Thymus (tissue), 11 donors: Measurements from ENCODE around the gene OR2T27. TPM values are rescaled to one million over a fixed set of nuclear protein-coding genes. Genes with fewer than 3 reads are reported as not detected.

Source experiments
- DNase-seq, 9 donors: peaks; one replicate each; pipeline ENCODE4 v3.0.0-alpha.2; 2013; ENCODE audit warnings: low spot score in 9 of 9, low read depth in 6 of 9, missing footprints in 1 of 9
- H3K27ac ChIP-seq, 2 donors: one replicate each; pipeline ENCODE4 v1.5.1; 2013; ENCODE audit warnings: control low read depth in 1 of 2, low read depth in 1 of 2, low read length in 1 of 2, mild to moderate bottlenecking in 1 of 2, moderate library complexity in 1 of 2
- H3K27me3 ChIP-seq, 2 donors: one replicate each; pipeline ENCODE4 v1.5.1; 2013; ENCODE audit warnings: low read length in 1 of 2; ENCODE audit not compliant: control insufficient read depth in 2 of 2, insufficient read depth in 1 of 2
- H3K36me3 ChIP-seq, 2 donors: one replicate each; pipeline ENCODE4 v1.5.1; 2013; ENCODE audit warnings: low read length in 1 of 2, mild to moderate bottlenecking in 1 of 2, moderate library complexity in 1 of 2; ENCODE audit not compliant: control insufficient read depth in 2 of 2, insufficient read depth in 2 of 2
- H3K4me1 ChIP-seq, 2 donors: one replicate each; pipeline ENCODE4 v1.5.1; 2013; ENCODE audit warnings: low read length in 2 of 2; ENCODE audit not compliant: control insufficient read depth in 2 of 2, insufficient read depth in 2 of 2
- H3K4me3 ChIP-seq, 2 donors: one replicate each; pipeline ENCODE4 v1.5.1; 2013; ENCODE audit warnings: low read length in 2 of 2, control low read depth in 1 of 2, mild to moderate bottlenecking in 1 of 2
- H3K9me3 ChIP-seq, 2 donors: one replicate each; pipeline ENCODE4 v1.5.1; 2013; ENCODE audit warnings: low read length in 1 of 2, mild to moderate bottlenecking in 1 of 2; ENCODE audit not compliant: control insufficient read depth in 2 of 2, insufficient read depth in 1 of 2
- WGBS: extraction: QIAGEN DNeasy Blood & Tissue Kit; methylation state at CpG from one replicate; pipeline ENCODE4 v1.1.7; 2013; 5-methylcytosine and 5-hydroxymethylcytosine counted together
- polyA plus RNA-seq: library from polyadenylated mRNA; stranded (reverse); fragments of 200-250 nt; gene quantifications from one replicate; pipeline ENCODE4 v1.2.3, GENCODE V29; 2013
- total RNA-seq: library from RNA; stranded (reverse); fragments of 120-200 nt; gene quantifications from one replicate; pipeline ENCODE4 v1.2.4, GENCODE V29; 2013
- donor health status: healthy.

Gene OR2T27
- total and polyA plus RNA-seq, 2 donors = not detected

- DNase-seq = no peak
- Histone ChIP-seq H3K4me1 (no peaks in the 10 kb centered on the region), H3K36me3 (no peaks in the 10 kb centered on the region), H3K27ac (no peak overlapping the region), H3K9me3 (no peaks in the 10 kb centered on the region), H3K27me3 (no peaks in the 10 kb centered on the region), H3K4me3 (no peak overlapping the region)
- WGBS = 95% methylated on average over 9 of the region's 9 CpGs
These were observed 27.1 kb downstream of the OR2T27 start for GRCh38 chr1:248627971-248628844.

- no peak for DNase-seq
- Histone ChIP-seq H3K9me3 (no peaks in the 10 kb centered on the region), H3K4me1 (no peaks in the 10 kb centered on the region), H3K27ac (no peak overlapping the region), H3K27me3 (no peaks in the 10 kb centered on the region), H3K4me3 (no peak overlapping the region), H3K36me3 (no peaks in the 10 kb centered on the region)
- WGBS = 93% methylated on average over 5 of the region's 5 CpGs
These were observed 29.4 kb downstream of the OR2T27 start for GRCh38 chr1:248625971-248626370.

GRCh38 chr1:248625166-248625565, 30.2 kb downstream of the OR2T27 start:
- 92% methylated on average over 4 of the region's 4 CpGs for WGBS
- Histone ChIP-seq H3K27ac (no peak overlapping the region), H3K27me3 (no peaks in the 10 kb centered on the region), H3K4me1 (no peaks in the 10 kb centered on the region), H3K36me3 (no peaks in the 10 kb centered on the region), H3K9me3 (no peaks in the 10 kb centered on the region), H3K4me3 (no peak overlapping the region)
- no peak for DNase-seq

GRCh38 chr1:248622570-248623001, 32.7 kb downstream of the OR2T27 start:
- Histone ChIP-seq H3K4me1 (no peaks in the 10 kb centered on the region), H3K27ac (no peak overlapping the region), H3K9me3 (no peaks in the 10 kb centered on the region), H3K4me3 (no peak overlapping the region), H3K36me3 (no peaks in the 10 kb centered on the region), H3K27me3 (no peaks in the 10 kb centered on the region)
- DNase-seq = peak in 1 of 9 donors; percentile 9
- 78% methylated on average over 4 of the region's 4 CpGs for WGBS

- Histone ChIP-seq H3K4me3 (no peak overlapping the region), H3K4me1 (no peaks in the 10 kb centered on the region), H3K36me3 (no peaks in the 10 kb centered on the region), H3K27ac (no peak overlapping the region), H3K27me3 (no peaks in the 10 kb centered on the region), H3K9me3 (no peaks in the 10 kb centered on the region)
- WGBS = 80% methylated on average over 7 of the region's 7 CpGs
- no peak for DNase-seq
These were observed 33.6 kb downstream of the OR2T27 start for GRCh38 chr1:248621770-248622169.

- no peaks in the 10 kb centered on the region for H3K27me3 ChIP-seq
- DNase-seq = peak in 5 of 9 donors; percentile 1 to 37 (median 8)
- H3K27ac ChIP-seq = no peak overlapping the region
- 10% methylated on average over 3 of the region's 3 CpGs for WGBS
- H3K4me1 ChIP-seq = no peaks in the 10 kb centered on the region
- H3K9me3 ChIP-seq = no peaks in the 10 kb centered on the region
- H3K4me3 ChIP-seq = no peak overlapping the region
- H3K36me3 ChIP-seq = no peaks in the 10 kb centered on the region
These were observed 36.5 kb downstream of the OR2T27 start for GRCh38 chr1:248618878-248619277.

- DNase-seq = no peak
- H3K4me3 ChIP-seq = no peak overlapping the region
- no peaks in the 10 kb centered on the region for H3K36me3 ChIP-seq
- 90% methylated on average over 7 of the region's 7 CpGs for WGBS
- H3K27ac ChIP-seq = no peak overlapping the region
- H3K4me1 ChIP-seq = no peaks in the 10 kb centered on the region
- no peaks in the 10 kb centered on the region for H3K9me3 ChIP-seq
- H3K27me3 ChIP-seq = no peaks in the 10 kb centered on the region
These were observed 37.2 kb downstream of the OR2T27 start for GRCh38 chr1:248618119-248618518.

- WGBS = 88% methylated on average over 1 of the region's 1 CpG
- Histone ChIP-seq H3K36me3 (no peaks in the 10 kb centered on the region), H3K9me3 (no peaks in the 10 kb centered on the region), H3K4me1 (no peaks in the 10 kb centered on the region), H3K27ac (no peak overlapping the region), H3K27me3 (no peaks in the 10 kb centered on the region), H3K4me3 (no peak overlapping the region)
- no peak for DNase-seq
These were observed 41.6 kb downstream of the OR2T27 start for GRCh38 chr1:248613742-248614141.

GRCh38 chr1:248611883-248612414, 43.4 kb downstream of the OR2T27 start:
- Histone ChIP-seq H3K4me3 (no peak overlapping the region), H3K27ac (no peak overlapping the region), H3K36me3 (no peaks in the 10 kb centered on the region), H3K9me3 (no peaks in the 10 kb centered on the region), H3K27me3 (no peaks in the 10 kb centered on the region), H3K4me1 (no peaks in the 10 kb centered on the region)
- no peak for DNase-seq
- 89% methylated on average over 4 of the region's 4 CpGs for WGBS
